ENCODE data around the gene EMX1. TPM values are rescaled to one million over a fixed set of nuclear protein-coding genes. Genes with fewer than 3 reads are reported as not detected.

Gene EMX1
- total RNA-seq, 1 experiment from 2014 or later = not detected

- no peak overlapping the region for H2AFZ ChIP-seq
- H3F3A ChIP-seq (ENCODE audit: insufficient read depth, low read depth) = no peaks in the 10 kb centered on the region
- no peaks in the 10 kb centered on the region for H3K27me3 ChIP-seq (ENCODE audit: insufficient read depth, low read depth)
- TF ChIP-seq EZH2 (IDR thresholded peaks at IDR 0.05; ENCODE audit: low read depth) = no peak
- no peak for TF ChIP-seq CTCF (conservative IDR thresholded peaks at IDR 0.05)
- no peak overlapping the region for H3K27ac ChIP-seq
- BruUV-seq (replicated peaks) = no TSS peak
- no peaks in the 10 kb centered on the region for H3K4me1 ChIP-seq (replicated peaks; ENCODE audit: insufficient read depth)
- no peaks in the 10 kb centered on the region for H3K9me3 ChIP-seq (ENCODE audit: insufficient read depth, low read depth)
- no peak overlapping the region for H3K4me2 ChIP-seq
- intact Hi-C loops (cut with micrococcal nuclease; ENCODE audit: unreplicated experiment) = no loop called here
- no peaks in the 10 kb centered on the region for H3K79me2 ChIP-seq (ENCODE audit: low read depth)
- no peak overlapping the region for H3K4me3 ChIP-seq
- H3K9me2 ChIP-seq (ENCODE audit: insufficient read depth) = no peaks in the 10 kb centered on the region
- no peaks in the 10 kb centered on the region for H4K20me1 ChIP-seq (ENCODE audit: insufficient read depth)
- H3K36me3 ChIP-seq (ENCODE audit: low read depth) = no peaks in the 10 kb centered on the region
- ChIA-PET CTCF (no interaction called here), POLR2A (ENCODE audit: unreplicated experiment) (no interaction called here)
- DNase-seq = no peak
Measured at GRCh38 chr2:72952961-72953360, 35.6 kb downstream of the EMX1 start.

- intact Hi-C loops (cut with micrococcal nuclease; ENCODE audit: unreplicated experiment) = no loop called here
- TF ChIP-seq CTCF (conservative IDR thresholded peaks at IDR 0.05) (no peak), EZH2 (IDR thresholded peaks at IDR 0.05; ENCODE audit: low read depth) (no peak)
- DNase-seq = no peak
- Histone ChIP-seq H3K4me2 (no peak overlapping the region), H3F3A (ENCODE audit: insufficient read depth, low read depth) (no peaks in the 10 kb centered on the region), H3K4me1 (replicated peaks; ENCODE audit: insufficient read depth) (no peaks in the 10 kb centered on the region), H3K9me3 (ENCODE audit: insufficient read depth, low read depth) (no peaks in the 10 kb centered on the region), H3K79me2 (ENCODE audit: low read depth) (no peaks in the 10 kb centered on the region), H2AFZ (no peak overlapping the region), H3K9me2 (ENCODE audit: insufficient read depth) (no peaks in the 10 kb centered on the region), H3K36me3 (ENCODE audit: low read depth) (no peaks in the 10 kb centered on the region), H3K27ac (no peak overlapping the region), H4K20me1 (ENCODE audit: insufficient read depth) (no peaks in the 10 kb centered on the region), H3K27me3 (ENCODE audit: insufficient read depth, low read depth) (no peaks in the 10 kb centered on the region), H3K4me3 (no peak overlapping the region)
- BruUV-seq (replicated peaks) = no TSS peak
- ChIA-PET CTCF (interaction anchor here (0.6 kb wide), 1 partner anchor 1191 kb away, joined by 3 read pairs; no protein-coding TSS in a partner anchor), POLR2A (ENCODE audit: unreplicated experiment) (no interaction called here)
Measured at GRCh38 chr2:72953528-72953927, 36.2 kb downstream of the EMX1 start.

GRCh38 chr2:72953976-72954375 lies 36.7 kb downstream of the EMX1 start:
- Histone ChIP-seq H3K4me1 (replicated peaks; ENCODE audit: insufficient read depth) (no peaks in the 10 kb centered on the region), H3K36me3 (ENCODE audit: low read depth) (no peaks in the 10 kb centered on the region), H3K27me3 (ENCODE audit: insufficient read depth, low read depth) (no peaks in the 10 kb centered on the region), H2AFZ (no peak overlapping the region), H3K9me2 (ENCODE audit: insufficient read depth) (no peaks in the 10 kb centered on the region), H3K4me3 (no peak overlapping the region), H3K27ac (no peak overlapping the region), H3K79me2 (ENCODE audit: low read depth) (no peaks in the 10 kb centered on the region), H3K4me2 (no peak overlapping the region), H4K20me1 (ENCODE audit: insufficient read depth) (no peaks in the 10 kb centered on the region), H3K9me3 (ENCODE audit: insufficient read depth, low read depth) (no peaks in the 10 kb centered on the region), H3F3A (ENCODE audit: insufficient read depth, low read depth) (no peaks in the 10 kb centered on the region)
- POLR2A ChIA-PET (ENCODE audit: unreplicated experiment) = no interaction called here
- CTCF ChIA-PET = interaction anchor here (0.6 kb wide), 1 partner anchor 1191 kb away, joined by 3 read pairs; no protein-coding TSS in a partner anchor
- BruUV-seq (replicated peaks) = no TSS peak
- intact Hi-C loops (cut with micrococcal nuclease; ENCODE audit: unreplicated experiment) = no loop called here
- no peak for DNase-seq
- TF ChIP-seq EZH2 (IDR thresholded peaks at IDR 0.05; ENCODE audit: low read depth) (no peak), CTCF (conservative IDR thresholded peaks at IDR 0.05) (no peak)
